ENCODE data around the gene STK33.
"Not testable (repeated sequence)": the region's sequence is repeated elsewhere in the genome, so short reads cannot be mapped to it uniquely, and the experiment has no call there.

STK33 gene

DNA sequence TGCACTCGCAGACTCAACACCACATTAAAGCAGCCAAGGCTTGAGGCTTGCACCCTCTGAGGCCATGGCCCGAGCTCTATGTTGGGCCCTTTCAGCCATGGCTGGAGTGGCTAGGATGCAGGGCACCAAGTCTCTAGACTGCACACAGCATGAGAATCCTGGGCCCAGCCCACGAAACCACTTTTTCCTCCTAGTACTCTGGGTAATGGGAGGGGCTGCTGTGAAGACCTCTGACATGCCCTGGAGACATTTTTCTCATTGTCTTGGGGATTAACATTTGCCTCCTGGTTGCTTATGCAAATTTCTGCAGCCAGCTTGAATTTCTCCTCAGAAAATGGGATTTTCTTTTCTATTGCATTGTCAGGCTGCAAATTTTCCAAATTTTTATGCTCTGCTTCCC, 127.1 kb downstream of the STK33 start:
- not testable (repeated sequence) for DNase-seq (ENCODE audit: extremely low spot score, insufficient read length, low read depth); FAIRE-seq

DNA sequence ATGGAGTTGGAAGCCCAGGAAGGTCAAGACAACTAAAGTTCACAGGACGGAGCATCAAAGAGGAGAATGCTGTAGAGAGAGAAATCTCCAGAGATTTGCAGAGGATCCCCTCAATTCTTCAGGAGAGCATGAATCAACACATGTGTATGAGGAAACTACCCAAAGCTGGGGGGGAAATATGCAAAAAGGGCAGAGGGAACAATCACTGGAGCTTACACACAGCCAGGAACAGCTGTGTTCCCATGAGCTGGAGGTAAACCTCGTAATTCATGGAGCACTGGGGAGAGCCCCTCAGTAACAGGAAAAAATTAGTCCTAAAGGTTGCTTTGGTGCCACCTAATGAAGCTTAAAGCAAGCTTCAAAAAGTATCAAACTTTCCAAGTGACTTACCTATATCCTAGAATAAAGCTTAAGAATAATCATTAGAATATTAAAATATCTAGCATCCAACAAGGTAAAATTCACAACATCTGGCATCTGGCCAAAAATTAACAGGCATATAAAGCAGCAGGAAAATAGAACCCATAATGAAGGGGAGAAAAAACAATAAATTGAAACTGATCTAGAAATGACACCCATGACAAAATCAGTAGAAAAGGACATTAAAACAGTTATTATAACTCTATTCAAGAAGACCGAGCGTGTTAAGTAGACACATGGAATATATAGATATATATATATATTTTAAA, 134.2 kb downstream of the STK33 start:
- DNase-seq (ENCODE audit: extremely low spot score, insufficient read length, low read depth) (no peak), FAIRE-seq (no peak)

DNA sequence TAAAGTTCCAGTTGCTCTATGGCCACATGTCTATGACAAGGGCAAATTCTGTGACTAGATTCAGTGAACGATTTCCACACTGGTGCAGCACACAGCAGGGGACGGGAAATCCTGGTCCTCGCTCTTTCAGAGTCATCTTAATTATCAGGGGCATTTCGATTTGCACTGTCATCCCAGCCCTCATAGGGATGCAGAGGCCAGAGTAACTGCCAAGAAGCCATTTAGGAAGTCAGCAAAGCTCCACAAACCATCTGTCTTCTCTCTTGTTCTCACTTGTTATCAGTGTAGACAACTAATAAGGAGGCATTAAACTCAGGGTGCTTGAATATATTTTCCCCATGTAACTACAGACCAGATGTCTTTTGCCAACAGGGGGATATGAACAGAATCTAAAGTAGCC, 151.7 kb downstream of the STK33 start:
- DNase-seq (ENCODE audit: extremely low spot score, insufficient read length, low read depth) (no peak), FAIRE-seq (no peak)

DNA sequence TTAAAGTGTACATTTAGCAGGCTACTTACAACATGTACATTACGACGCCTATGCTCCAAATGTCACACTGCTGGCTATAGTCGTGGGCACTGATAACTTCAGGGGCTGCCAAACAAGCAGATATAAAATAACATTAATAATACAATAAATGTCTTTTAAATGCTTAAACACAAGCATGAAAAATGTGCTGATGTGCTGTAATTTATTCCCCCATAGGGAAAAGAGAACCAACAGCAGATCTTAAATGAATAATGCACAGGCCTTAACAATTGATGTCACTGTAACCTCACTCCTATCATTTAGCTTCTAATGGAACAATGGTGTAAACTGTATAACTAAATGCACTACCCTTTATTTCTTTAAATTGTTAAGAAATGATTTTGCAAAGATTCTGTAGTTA, 153.4 kb downstream of the STK33 start:
- FAIRE-seq (no peak), DNase-seq (ENCODE audit: extremely low spot score, insufficient read length, low read depth) (no peak)

DNA sequence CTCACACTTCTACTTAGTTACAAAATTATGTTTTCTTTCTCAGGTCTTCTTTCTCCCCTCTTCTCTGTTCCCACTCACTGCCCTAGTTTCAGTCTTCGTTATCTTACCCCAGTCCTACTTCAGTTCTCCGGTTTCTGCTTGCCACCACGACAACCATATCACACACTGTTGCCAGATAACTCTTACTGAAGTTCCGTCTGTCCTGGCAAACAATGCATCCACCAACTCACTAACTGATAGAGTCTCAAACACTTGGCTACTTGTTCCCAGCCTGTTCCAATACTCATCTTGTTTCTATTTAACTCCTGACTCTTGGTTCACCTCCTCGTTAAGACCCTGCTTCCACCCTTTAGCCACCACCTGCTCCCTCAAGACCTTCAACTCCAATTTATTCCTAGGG, 164.5 kb downstream of the STK33 start:
- DNase-seq (ENCODE audit: extremely low spot score, insufficient read length, low read depth) (no peak), FAIRE-seq (no peak)

DNA sequence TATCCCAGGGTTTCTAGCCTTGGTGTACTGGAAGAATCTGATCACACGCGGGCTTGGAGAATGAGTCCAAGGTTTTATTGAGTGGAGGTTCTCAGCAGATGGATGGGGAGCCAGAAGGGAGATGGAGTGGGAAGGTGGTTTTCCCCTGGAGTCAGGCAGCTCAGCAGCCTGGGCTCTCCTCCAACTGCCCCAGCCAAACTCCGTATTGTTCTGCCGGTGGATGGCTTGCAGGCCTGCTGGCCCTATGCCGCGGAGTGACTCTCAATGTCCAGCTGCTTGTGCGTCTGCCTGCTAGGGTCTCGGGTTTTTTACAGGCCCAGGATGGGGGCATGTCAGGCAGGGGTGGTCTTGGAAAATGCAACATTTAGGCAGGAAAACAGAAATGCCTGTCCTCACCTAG, 168.0 kb downstream of the STK33 start:
- FAIRE-seq (no peak), DNase-seq (ENCODE audit: extremely low spot score, insufficient read length, low read depth) (no peak)

DNA sequence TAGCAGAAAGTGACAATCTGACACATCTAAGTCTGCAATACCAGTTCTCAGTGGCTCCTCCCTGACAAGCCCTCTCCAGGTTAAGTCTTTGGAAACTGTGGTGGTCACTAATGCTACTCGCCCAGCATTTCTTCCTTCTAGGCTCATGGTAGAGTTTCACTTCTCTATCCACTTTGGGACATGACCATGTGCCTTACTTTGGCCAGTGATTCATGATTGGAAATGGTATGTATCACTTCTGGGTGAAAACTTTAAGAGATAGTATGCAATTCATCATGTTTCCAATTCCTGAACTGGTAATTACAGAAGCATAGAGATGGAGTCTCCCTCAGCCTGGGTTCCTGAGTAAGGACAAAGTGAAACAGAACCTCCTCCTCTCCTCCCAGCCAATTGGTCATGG, 178.8 kb downstream of the STK33 start:
- DNase-seq (ENCODE audit: extremely low spot score, insufficient read length, low read depth): no peak
- FAIRE-seq: no peak

DNA sequence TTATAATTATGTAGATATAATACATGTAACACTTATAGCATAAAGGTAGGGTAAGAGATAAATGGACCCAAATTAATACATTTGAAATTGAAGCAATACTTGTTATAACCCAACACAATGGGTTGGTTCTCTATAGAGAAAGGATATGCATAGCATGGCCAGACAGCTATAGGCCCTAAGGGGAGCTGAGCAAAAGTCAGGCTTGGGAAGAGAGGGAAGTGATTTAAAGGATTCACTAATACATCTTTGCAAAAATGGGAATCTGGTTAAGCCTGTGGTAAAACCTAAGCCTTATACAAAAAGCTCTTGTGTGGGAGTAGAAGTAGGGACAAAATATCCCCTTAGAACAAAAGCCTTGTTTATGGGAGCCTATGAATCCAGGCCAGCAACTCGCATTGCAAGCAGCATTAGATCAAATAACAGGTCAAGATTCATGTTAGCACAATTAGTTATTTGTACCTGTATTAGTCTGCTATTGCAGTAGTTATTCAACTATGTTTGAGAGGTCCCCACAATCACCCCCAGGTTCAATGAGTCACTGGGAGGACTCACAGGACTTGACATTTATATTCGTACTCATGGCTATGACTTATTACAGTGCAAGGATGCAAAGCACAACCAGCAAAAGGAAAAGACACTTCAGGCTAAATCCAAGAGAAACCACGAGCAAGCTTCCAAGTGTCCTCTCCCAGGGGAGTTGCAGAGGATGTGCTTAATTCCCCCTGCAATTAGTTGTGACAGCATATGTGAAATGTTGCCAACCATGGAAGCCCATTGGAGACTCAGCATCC, 185.7 kb downstream of the STK33 start:
- no peak for DNase-seq (ENCODE audit: extremely low spot score, insufficient read length, low read depth)
- no peak for FAIRE-seq

DNA sequence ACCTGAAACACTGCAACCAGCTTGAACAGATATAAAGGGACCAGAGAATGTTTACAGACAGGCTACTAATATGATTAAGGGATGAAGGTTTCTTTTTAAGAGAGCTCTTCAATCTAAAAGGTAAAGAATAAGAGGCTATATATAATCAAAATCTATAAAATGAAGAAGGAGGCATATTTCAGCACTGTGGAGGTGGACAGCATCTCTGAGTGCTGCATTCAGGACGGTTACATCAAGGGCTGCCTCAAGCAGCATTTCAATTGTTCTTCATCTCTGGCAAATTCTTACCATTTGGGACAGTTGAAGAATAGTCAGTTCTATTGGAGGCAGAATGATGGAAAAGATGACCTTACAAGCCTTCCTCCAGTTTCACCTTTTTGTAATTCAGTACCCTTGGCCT, 190.7 kb downstream of the STK33 start:
- no peak for FAIRE-seq
- DNase-seq (ENCODE audit: extremely low spot score, insufficient read length, low read depth): no peak

DNA sequence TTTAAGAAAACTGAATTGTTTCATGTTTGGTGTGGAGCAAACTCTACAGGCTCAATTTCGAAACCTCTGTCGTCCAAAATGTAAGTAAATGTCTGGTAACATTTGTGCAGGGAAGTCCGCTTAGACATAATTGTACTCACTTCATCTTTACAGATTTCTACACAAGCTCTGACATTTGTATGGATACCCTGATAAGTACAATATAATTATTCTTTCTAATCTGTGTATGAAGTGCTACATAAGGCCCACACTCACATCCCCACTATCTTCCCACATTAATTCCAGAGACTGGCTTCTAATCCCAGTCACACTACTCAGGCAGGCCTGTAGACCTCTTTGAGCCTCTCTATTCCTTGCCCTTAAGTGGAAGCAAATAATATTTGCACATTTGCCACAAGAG, 201.1 kb downstream of the STK33 start:
- FAIRE-seq: no peak

DNA sequence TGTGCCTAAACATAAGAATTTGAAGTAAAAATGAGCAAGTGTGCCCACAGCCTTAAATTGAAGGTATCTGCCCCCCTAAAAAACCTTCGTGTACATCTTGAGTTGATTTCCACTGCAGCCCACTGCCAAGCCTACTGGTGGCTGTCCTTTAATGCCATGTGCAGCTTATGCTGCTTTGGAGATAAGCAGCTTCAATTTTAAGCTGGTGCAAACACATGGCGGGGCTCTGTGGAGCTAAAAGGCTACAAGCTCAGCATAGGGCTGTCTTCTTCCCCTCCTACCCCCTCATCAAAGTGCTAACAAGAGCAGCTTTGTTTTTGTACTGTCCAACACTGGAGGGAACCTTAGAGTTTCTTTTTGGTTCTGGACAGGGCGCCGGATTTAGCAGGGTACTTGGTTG, 201.9 kb downstream of the STK33 start:
- no peak for FAIRE-seq
- DNase-seq (ENCODE audit: extremely low spot score, insufficient read length, low read depth): no peak

More for the DNA sequence above, 201.1 kb downstream of the STK33 start:
- no peak for DNase-seq (ENCODE audit: extremely low spot score, insufficient read length, low read depth)

DNA sequence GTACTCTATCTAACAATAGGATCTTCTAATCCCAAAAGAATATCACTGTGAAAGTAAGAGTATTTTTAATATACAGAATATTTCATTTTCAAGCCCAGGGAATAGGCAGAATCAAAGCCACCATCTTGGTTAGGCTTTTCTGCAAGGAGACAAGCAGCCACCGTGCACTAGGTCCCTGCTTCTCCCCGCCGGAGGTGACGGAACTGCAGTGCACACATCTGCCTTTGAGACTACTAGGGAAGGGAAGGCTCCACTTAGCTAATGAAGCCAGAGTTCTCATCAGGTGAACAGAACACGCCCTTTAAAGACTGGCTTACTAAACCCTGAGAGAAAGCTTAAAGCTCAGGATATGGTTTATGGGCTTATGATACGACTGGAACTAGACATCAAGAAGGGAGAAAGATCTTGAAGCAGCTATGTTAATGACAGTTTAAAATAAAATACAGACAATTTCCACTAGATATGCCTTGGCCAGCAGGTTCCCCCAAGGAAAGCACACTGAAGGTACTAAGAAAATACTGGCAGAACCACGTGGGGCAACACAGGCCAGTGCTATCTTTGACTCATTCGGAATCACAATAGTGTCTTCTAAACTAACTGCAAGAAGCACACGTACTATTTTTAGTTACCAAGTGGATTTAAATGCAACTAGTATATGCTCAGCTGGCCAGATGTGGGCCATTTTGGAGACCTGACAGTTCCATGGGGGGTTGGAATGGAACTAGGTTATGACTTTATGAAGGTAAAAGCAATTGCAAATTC, 203.0 kb downstream of the STK33 start:
- FAIRE-seq (no peak), DNase-seq (ENCODE audit: extremely low spot score, insufficient read length, low read depth) (no peak)

DNA sequence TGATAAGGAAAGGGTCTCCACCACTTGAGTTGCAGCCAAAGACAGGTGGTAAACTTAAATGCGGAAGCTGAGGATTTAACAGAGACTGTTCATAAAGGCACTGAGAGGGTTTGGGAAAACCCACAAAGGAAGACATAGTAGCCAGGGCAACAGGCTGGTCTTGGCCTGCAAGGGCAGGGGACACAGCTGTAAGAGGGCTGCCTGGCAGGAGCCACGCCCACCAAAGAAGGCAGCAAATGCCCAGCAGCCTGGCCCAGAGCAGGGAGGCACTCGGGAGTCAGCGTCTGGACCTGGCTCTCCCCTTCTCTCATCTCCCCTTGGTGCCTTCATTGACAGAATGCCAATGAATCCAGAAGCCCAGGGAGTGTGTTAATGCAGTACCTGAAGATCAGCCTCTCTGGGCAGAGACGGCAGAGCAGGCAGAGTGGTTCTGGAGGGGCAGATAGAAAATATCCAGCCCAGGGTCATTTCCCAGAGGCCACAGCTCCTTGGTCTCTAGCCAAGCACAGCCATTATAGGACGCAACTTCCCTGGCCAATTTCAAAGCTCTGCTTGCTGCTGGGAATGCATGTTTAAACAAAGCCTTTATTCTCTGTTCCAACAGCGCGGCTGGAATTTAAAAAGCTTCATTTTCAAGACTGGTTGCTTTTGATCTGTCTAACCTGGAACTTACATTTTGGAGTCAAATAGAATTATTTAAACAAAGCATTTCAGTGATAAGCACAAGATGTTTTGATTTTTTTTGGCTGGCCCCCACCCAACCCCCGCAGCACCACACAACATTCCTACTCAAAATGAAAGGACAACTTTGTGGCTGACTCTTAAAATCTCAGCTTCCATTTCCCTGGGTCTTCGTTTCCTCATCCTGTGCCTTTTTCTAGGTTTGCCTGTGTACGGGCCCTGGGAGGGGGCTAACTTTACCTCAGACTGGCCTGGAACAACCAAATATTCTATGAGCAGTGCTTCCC, 204.7 kb downstream of the STK33 start:
- no peak for FAIRE-seq
- no peak for DNase-seq (ENCODE audit: extremely low spot score, insufficient read length, low read depth)

DNA sequence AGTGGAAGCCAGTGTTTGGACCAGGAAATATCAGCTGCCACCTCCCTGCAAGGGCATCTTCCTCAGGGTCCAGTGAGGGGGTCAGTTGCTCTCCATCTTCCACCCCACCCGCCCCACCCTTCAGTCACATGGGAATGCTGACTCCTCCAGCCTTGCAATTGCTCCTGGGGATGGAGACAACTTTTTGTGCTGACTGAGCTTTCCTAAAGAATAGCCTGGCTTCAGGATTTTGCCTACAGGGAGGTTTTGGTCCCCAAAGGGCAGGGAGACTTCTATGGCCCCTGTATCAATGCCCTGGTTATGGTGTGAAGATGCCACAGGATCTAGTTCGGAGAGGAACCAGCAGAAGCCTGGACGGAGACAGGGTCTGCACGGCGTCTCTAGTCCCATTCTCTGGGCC, 206.3 kb downstream of the STK33 start:
- DNase-seq (ENCODE audit: extremely low spot score, insufficient read length, low read depth) (no peak), FAIRE-seq (no peak)

DNA sequence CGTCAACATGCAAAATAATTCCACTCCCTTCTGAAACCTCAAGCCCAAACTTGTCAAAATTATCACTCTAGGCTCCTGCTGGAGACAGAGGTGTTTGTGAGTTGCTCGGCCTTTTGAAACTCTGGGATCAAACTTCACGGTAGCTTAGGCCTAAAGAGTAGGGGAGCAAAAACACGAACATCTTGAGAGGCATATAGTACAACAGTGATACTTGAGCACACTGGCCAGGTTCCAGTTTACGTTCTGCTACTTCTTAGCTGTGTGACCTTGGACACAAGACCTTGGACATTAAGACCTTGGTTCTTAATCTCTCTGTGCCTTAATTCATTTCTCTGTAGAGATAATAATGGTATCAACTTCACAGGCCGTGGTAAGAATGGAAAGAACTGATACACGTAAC, 206.9 kb downstream of the STK33 start:
- no peak for DNase-seq (ENCODE audit: extremely low spot score, insufficient read length, low read depth)
- no peak for FAIRE-seq

DNA sequence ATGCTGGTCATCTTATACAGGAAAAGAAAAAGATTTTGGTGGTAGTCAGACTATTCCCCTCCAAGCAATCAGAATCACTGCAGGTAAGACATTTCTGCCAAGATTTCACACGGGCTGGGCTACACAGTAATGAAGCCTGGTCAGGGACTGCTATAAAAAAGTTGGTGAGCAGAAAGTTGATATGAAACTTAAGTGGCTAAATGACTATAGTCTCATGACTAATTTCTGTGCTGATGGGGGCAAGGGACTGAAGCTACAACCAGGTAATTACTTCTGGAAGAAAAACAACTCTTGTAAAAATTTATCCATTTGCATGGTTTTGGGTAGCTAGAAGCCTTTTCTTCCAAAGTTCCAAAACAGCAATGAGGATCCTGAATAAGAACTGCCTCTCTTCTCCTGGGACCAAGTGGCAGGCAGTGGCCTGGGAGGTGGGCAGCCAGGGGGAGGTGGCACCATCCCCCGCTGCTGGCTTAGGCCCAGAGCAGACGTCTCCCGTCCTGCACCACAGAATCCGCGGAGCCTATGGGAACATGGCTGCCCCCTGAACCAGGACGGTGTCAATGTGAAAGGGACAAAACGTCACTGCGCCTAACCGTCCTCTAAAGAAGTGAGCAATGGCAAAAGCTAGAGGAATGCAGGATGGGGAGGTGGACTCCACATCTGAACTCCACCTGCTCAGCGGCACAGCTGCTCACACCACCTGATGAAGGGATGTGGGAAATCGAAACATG, 207.7 kb downstream of the STK33 start:
- DNase-seq (ENCODE audit: extremely low spot score, insufficient read length, low read depth) (no peak), FAIRE-seq (no peak)

DNA sequence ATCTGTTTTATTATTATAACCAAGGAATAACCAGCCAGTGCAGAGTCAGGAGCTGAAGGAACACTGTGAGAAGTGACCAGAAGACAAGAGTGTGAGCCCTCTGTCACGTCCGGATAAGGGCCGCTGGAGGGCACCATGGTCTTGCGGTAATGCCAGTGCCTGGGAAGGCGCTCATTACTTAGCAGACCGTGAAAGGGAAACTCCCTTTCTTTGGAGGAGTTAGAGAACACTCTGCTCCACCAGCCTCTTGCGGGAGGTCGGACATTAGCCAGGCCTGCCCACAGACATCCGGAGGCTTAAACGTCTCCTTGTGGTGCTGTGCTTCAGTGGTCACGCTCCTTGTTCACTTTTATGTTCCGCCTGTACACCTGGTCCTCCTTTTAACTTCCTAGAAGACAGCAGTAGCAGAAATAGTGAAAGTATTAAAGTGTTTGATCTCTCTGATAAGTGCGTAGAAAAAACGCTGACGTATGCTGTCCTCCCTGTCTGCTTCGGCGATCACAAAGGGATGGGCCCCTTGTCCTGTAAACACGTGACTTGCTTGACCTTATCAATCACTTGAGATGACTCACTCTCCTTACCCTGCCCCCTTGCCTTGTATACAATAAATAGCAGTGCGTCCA, 209.7 kb downstream of the STK33 start:
- FAIRE-seq: peak; percentile 80

DNA sequence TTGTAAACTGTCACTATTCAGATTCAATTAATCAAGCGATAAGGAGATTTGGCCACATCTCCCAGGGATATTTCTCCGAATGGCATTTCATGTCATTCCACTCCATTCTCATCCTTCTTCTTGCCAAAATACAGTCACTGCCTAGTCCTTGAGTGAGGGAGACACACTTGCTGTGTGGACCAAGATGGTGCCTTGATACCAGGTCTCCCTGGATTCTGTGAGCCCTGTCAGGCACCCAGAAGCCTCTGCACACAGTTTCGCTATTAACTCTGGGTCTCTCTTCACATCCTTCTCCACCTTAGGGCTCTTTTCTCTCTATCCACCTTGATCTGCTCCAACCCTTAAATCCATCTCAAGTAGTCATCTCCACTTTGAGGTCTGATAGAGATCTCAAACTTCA, 210.4 kb downstream of the STK33 start:
- FAIRE-seq (no peak), DNase-seq (ENCODE audit: extremely low spot score, insufficient read length, low read depth) (no peak)

More for the DNA sequence above, 209.7 kb downstream of the STK33 start:
- DNase-seq (ENCODE audit: extremely low spot score, insufficient read length, low read depth): no peak

DNA sequence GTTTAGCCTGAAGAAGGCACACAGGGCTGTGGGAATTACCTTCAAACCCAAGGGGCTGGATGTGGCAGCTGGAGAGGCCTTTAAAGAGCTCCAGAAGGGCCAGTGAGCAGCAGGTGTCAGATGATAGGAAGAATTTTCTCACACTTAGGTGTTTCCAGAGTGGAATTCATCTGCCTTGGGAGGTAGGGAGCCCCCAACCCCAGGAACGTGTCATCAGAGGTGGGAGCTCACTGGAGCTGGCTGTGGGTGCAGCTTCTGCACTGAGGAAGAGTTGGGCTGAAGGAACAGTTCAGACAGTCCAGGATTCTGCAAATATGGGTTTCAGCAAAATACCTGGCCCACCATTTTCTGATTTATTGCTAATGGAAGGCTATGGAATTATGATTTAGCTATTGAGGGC, 210.8 kb downstream of the STK33 start:
- DNase-seq (ENCODE audit: extremely low spot score, insufficient read length, low read depth): no peak
- no peak for FAIRE-seq

Measured in GM18507 (cell line).